Measurements from ENCODE around the gene ATIC.

ATIC gene

GRCh38 chr2:215370112-215370965, 58.5 kb downstream of the ATIC start:
- no peaks in the 10 kb centered on the region for H3K27me3 Mint-ChIP-seq
- no peak overlapping the region for H3K27ac Mint-ChIP-seq
- peaks cover 43% of the 10 kb centered on the region for H3K36me3 Mint-ChIP-seq (ENCODE audit: low read depth)
- H3K9me3 Mint-ChIP-seq = no peaks in the 10 kb centered on the region
- H3K4me1 Mint-ChIP-seq (ENCODE audit: low read depth) = no peaks in the 10 kb centered on the region
- H3K4me3 Mint-ChIP-seq = no peak overlapping the region
- DNase-seq = no peak

GRCh38 chr2:215371915-215372897, 60.3 kb downstream of the ATIC start:
- DNase-seq = no peak

GRCh38 chr2:215372968-215373649, 61.2 kb downstream of the ATIC start:
- no peak for DNase-seq
- no peaks in the 10 kb centered on the region for H3K9me3 Mint-ChIP-seq
- H3K27ac Mint-ChIP-seq = no peak overlapping the region
- H3K4me1 Mint-ChIP-seq (ENCODE audit: low read depth) = no peaks in the 10 kb centered on the region
- H3K36me3 Mint-ChIP-seq (ENCODE audit: low read depth) = peaks cover 31% of the 10 kb centered on the region
- H3K4me3 Mint-ChIP-seq = no peak overlapping the region
- H3K27me3 Mint-ChIP-seq = no peaks in the 10 kb centered on the region

More at GRCh38 chr2:215371915-215372897, 60.3 kb downstream of the ATIC start:
- Mint-ChIP-seq H3K9me3 (no peaks in the 10 kb centered on the region), H3K27me3 (no peaks in the 10 kb centered on the region), H3K27ac (no peak overlapping the region), H3K36me3 (ENCODE audit: low read depth) (peaks cover 37% of the 10 kb centered on the region), H3K4me3 (no peak overlapping the region), H3K4me1 (ENCODE audit: low read depth) (no peaks in the 10 kb centered on the region)

- Mint-ChIP-seq H3K9me3 (no peaks in the 10 kb centered on the region), H3K27me3 (no peaks in the 10 kb centered on the region), H3K4me3 (no peak overlapping the region), H3K27ac (no peak overlapping the region), H3K4me1 (ENCODE audit: low read depth) (no peaks in the 10 kb centered on the region), H3K36me3 (ENCODE audit: low read depth) (peaks cover 30% of the 10 kb centered on the region)
- DNase-seq = no peak
Measured at GRCh38 chr2:215374002-215374401, 62.1 kb downstream of the ATIC start.

- Mint-ChIP-seq H3K4me3 (no peak overlapping the region), H3K4me1 (ENCODE audit: low read depth) (no peaks in the 10 kb centered on the region), H3K36me3 (ENCODE audit: low read depth) (peaks cover 28% of the 10 kb centered on the region), H3K27me3 (no peaks in the 10 kb centered on the region), H3K27ac (no peak overlapping the region), H3K9me3 (no peaks in the 10 kb centered on the region)
- DNase-seq = no peak
Measured at GRCh38 chr2:215374642-215375466, 63.0 kb downstream of the ATIC start.

- peaks cover 28% of the 10 kb centered on the region for H3K36me3 Mint-ChIP-seq (ENCODE audit: low read depth)
Measured at GRCh38 chr2:215375467-215375830, 63.6 kb downstream of the ATIC start.

GRCh38 chr2:215376103-215376780, 64.4 kb downstream of the ATIC start:
- DNase-seq = no peak
- Mint-ChIP-seq H3K9me3 (no peaks in the 10 kb centered on the region), H3K27ac (no peak overlapping the region), H3K36me3 (ENCODE audit: low read depth) (peaks cover 28% of the 10 kb centered on the region), H3K27me3 (no peaks in the 10 kb centered on the region), H3K4me1 (ENCODE audit: low read depth) (no peaks in the 10 kb centered on the region), H3K4me3 (no peak overlapping the region)

More at GRCh38 chr2:215375467-215375830, 63.6 kb downstream of the ATIC start:
- no peaks in the 10 kb centered on the region for H3K4me1 Mint-ChIP-seq (ENCODE audit: low read depth)
- H3K4me3 Mint-ChIP-seq = no peak overlapping the region
- no peaks in the 10 kb centered on the region for H3K27me3 Mint-ChIP-seq
- no peak overlapping the region for H3K27ac Mint-ChIP-seq
- no peaks in the 10 kb centered on the region for H3K9me3 Mint-ChIP-seq
- DNase-seq = no peak

- Mint-ChIP-seq H3K27me3 (no peaks in the 10 kb centered on the region), H3K9me3 (no peaks in the 10 kb centered on the region), H3K4me1 (ENCODE audit: low read depth) (no peaks in the 10 kb centered on the region), H3K36me3 (ENCODE audit: low read depth) (peaks cover 28% of the 10 kb centered on the region), H3K27ac (no peak overlapping the region), H3K4me3 (no peak overlapping the region)
- DNase-seq = no peak
Measured at GRCh38 chr2:215377283-215377682, 65.4 kb downstream of the ATIC start.

GRCh38 chr2:215378045-215378444, 66.2 kb downstream of the ATIC start:
- H3K9me3 Mint-ChIP-seq = no peaks in the 10 kb centered on the region
- no peaks in the 10 kb centered on the region for H3K4me1 Mint-ChIP-seq (ENCODE audit: low read depth)
- peaks cover 28% of the 10 kb centered on the region for H3K36me3 Mint-ChIP-seq (ENCODE audit: low read depth)

GRCh38 chr2:215379039-215379438, 67.2 kb downstream of the ATIC start:
- no peak overlapping the region for H3K4me3 Mint-ChIP-seq
- no peak overlapping the region for H3K27ac Mint-ChIP-seq
- no peak for DNase-seq
- H3K4me1 Mint-ChIP-seq (ENCODE audit: low read depth) = no peaks in the 10 kb centered on the region
- no peaks in the 10 kb centered on the region for H3K27me3 Mint-ChIP-seq
- peaks cover 21% of the 10 kb centered on the region for H3K36me3 Mint-ChIP-seq (ENCODE audit: low read depth)
- no peaks in the 10 kb centered on the region for H3K9me3 Mint-ChIP-seq

More at GRCh38 chr2:215378045-215378444, 66.2 kb downstream of the ATIC start:
- Mint-ChIP-seq H3K27ac (no peak overlapping the region), H3K4me3 (no peak overlapping the region), H3K27me3 (no peaks in the 10 kb centered on the region)
- DNase-seq = no peak

- Mint-ChIP-seq H3K27me3 (no peaks in the 10 kb centered on the region), H3K4me3 (no peak overlapping the region), H3K9me3 (no peaks in the 10 kb centered on the region), H3K36me3 (ENCODE audit: low read depth) (peaks cover 12% of the 10 kb centered on the region), H3K27ac (no peak overlapping the region), H3K4me1 (ENCODE audit: low read depth) (no peaks in the 10 kb centered on the region)
- DNase-seq = no peak
Measured at GRCh38 chr2:215379948-215380347, 68.1 kb downstream of the ATIC start.

- Mint-ChIP-seq H3K27ac (no peak overlapping the region), H3K27me3 (no peaks in the 10 kb centered on the region), H3K4me3 (no peak overlapping the region), H3K36me3 (ENCODE audit: low read depth) (peaks cover 6% of the 10 kb centered on the region), H3K9me3 (no peaks in the 10 kb centered on the region), H3K4me1 (ENCODE audit: low read depth) (no peaks in the 10 kb centered on the region)
- DNase-seq = no peak
Measured at GRCh38 chr2:215380699-215381098, 68.8 kb downstream of the ATIC start.

- no peak for DNase-seq
- no peaks in the 10 kb centered on the region for H3K27me3 Mint-ChIP-seq
- H3K36me3 Mint-ChIP-seq (ENCODE audit: low read depth) = peaks cover 2% of the 10 kb centered on the region
- no peaks in the 10 kb centered on the region for H3K4me1 Mint-ChIP-seq (ENCODE audit: low read depth)
- H3K27ac Mint-ChIP-seq = no peak overlapping the region
- H3K4me3 Mint-ChIP-seq = no peak overlapping the region
- H3K9me3 Mint-ChIP-seq = no peaks in the 10 kb centered on the region
Measured at GRCh38 chr2:215382011-215382410, 70.2 kb downstream of the ATIC start.
